Keratinocyte (primary cell): Measurements from ENCODE around the gene MDFIC2. TPM values are rescaled to one million over a fixed set of nuclear protein-coding genes. Genes with fewer than 3 reads are reported as not detected.
"Not testable (repeated sequence)": the region's sequence is repeated elsewhere in the genome, so short reads cannot be mapped to it uniquely, and the experiment has no call there.

ENCODE experiments used
- DNase-seq: peaks from one replicate; pipeline ENCODE4 v3.0.0-alpha.2; 2011; ENCODE audit warnings: low read depth, missing footprints, low spot score
- FAIRE-seq: peaks from 2 replicates; lab custom pipeline; 2011; peaks lifted over from hg19 to GRCh38; lab: Jason Lieb, UNC
- H2AFZ ChIP-seq: 2 replicates; pipeline ENCODE4 v1.6.0; 2012; ENCODE audit warnings: low read length, control low read depth, inconsistent platforms; ENCODE audit not compliant: control insufficient read depth
- H3K27ac ChIP-seq: 2 replicates; pipeline ENCODE4 v1.5.1; 2011; ENCODE audit warnings: low read length; ENCODE audit not compliant: control insufficient read depth, insufficient read depth
- H3K27me3 ChIP-seq: 3 replicates; pipeline ENCODE4 v1.6.0; 2011; ENCODE audit warnings: low read length; ENCODE audit not compliant: control insufficient read depth, insufficient read depth; ENCODE audit errors: extremely low read depth
- H3K36me3 ChIP-seq, 2 experiments: 2 replicates in 1 of 2; 3 replicates in 1 of 2; pipeline ENCODE4 v1.5.1; 2011; ENCODE audit warnings: low read length in 2 of 2, mild to moderate bottlenecking in 1 of 2; ENCODE audit not compliant: control insufficient read depth in 2 of 2, insufficient read depth in 2 of 2; ENCODE audit errors: extremely low read depth in 1 of 2
- H3K4me1 ChIP-seq: 3 replicates; pipeline ENCODE4 v1.5.1; 2011; ENCODE audit warnings: low read length; ENCODE audit not compliant: control insufficient read depth, insufficient read depth; ENCODE audit errors: extremely low read depth
- H3K4me2 ChIP-seq: 3 replicates; pipeline ENCODE4 v1.6.0; 2011; ENCODE audit warnings: low read depth, low read length; ENCODE audit not compliant: control insufficient read depth, insufficient read depth; ENCODE audit errors: extremely low read depth
- H3K4me3 ChIP-seq, 3 experiments: fragments of 200-600 bp in 1 of 3; sonication (generic) in 1 of 3; 2 replicates in 2 of 3; 3 replicates in 1 of 3; pipeline ENCODE4 v1.5.1; 2011 to 2016; ENCODE audit warnings: low read length in 3 of 3, mild to moderate bottlenecking in 3 of 3, control low read depth in 2 of 3, inconsistent platforms in 1 of 3, low read depth in 1 of 3, mixed read lengths in 1 of 3, mixed run types in 1 of 3, moderate library complexity in 1 of 3; ENCODE audit not compliant: control insufficient read depth in 2 of 3, insufficient read depth in 2 of 3; ENCODE audit errors: extremely low read depth in 1 of 3
- H3K79me2 ChIP-seq: 2 replicates; pipeline ENCODE4 v1.6.0; 2012; ENCODE audit warnings: low read length; ENCODE audit not compliant: control insufficient read depth, insufficient read depth
- H3K9ac ChIP-seq: 3 replicates; pipeline ENCODE4 v1.6.0; 2011; ENCODE audit warnings: low read length; ENCODE audit not compliant: control insufficient read depth, insufficient read depth; ENCODE audit errors: extremely low read depth
- H3K9me1 ChIP-seq: 3 replicates; pipeline ENCODE4 v1.6.0; 2011; ENCODE audit warnings: low read length; ENCODE audit not compliant: control insufficient read depth, insufficient read depth; ENCODE audit errors: extremely low read depth
- H3K9me3 ChIP-seq: 2 replicates; pipeline ENCODE4 v1.5.1; 2012; ENCODE audit warnings: low read depth, low read length; ENCODE audit not compliant: control insufficient read depth
- H4K20me1 ChIP-seq: 3 replicates; pipeline ENCODE4 v1.6.0; 2011; ENCODE audit warnings: low read length; ENCODE audit not compliant: control insufficient read depth, insufficient read depth; ENCODE audit errors: extremely low read depth
- CTCF ChIP-seq, 3 experiments: IDR thresholded peaks in 1 of 3; conservative IDR thresholded peaks in 1 of 3; optimal IDR thresholded peaks in 1 of 3; 2 replicates in 2 of 3; 3 replicates in 1 of 3; pipeline versions ENCODE3 to v1.5.1; 2011; ENCODE audit warnings: low read length in 3 of 3, mild to moderate bottlenecking in 3 of 3, moderate library complexity in 2 of 3, control low read depth in 1 of 3, inconsistent platforms in 1 of 3; ENCODE audit not compliant: insufficient read depth in 2 of 3; ENCODE audit errors: extremely low read depth in 1 of 3
- EZH2 ChIP-seq: IDR thresholded peaks from one replicate; pipeline ENCODE4 v1.6.1; 2012; ENCODE audit warnings: inconsistent platforms, mild to moderate bottlenecking, low read length, moderate library complexity
- dilution Hi-C: fragments of 300-500 bp; cut with MboI; formaldehyde crosslinking; loops from one replicate; pipeline ENCODE4 v1.7.0; 2020; ENCODE audit warnings: low sequenced_read_pairs; ENCODE audit not compliant: extremely low pct_ligation_motif_present
- polyA plus RNA-seq, 5 experiments: library from polyadenylated mRNA; depleted of rRNA in 3 of 5; stranded (reverse) in 3 of 5; stranded (forward) in 1 of 5; unstranded in 1 of 5; fragments of >200 nt; gene quantifications; 1 replicate in 1 of 5; 2 replicates in 3 of 5; 3 replicates in 1 of 5; pipeline versions ENCODE4 v1.2.1 to v1.2.3, GENCODE V29; 2011 to 2012; ENCODE audit warnings: missing spikeins in 2 of 5, low read depth in 1 of 5, low replicate concordance in 1 of 5

The MDFIC2 gene
- polyA plus RNA-seq, 1 donor (not counting 4 experiments of a cell fraction or from before 2014, with no cell fraction given), result not detected

GRCh38 chr3:70298385-70298784 lies 14.1 kb downstream of the MDFIC2 start:
- H3K27ac ChIP-seq, result no peak overlapping the region
- TF ChIP-seq EZH2, result no peak
- TF ChIP-seq CTCF (optimal IDR thresholded peaks at IDR 0.05 in 1 of 3, IDR thresholded peaks at IDR 0.05 in 1 of 3, conservative IDR thresholded peaks at IDR 0.05 in 1 of 3; ENCODE audit: extremely low read depth in 1 of 3, insufficient read depth in 2 of 3, low read length in 3 of 3), result no peak
- no peaks in the 10 kb centered on the region for H3K9me3 ChIP-seq
- DNase-seq (no peak), FAIRE-seq (no peak)
- no peak overlapping the region for H3K9ac ChIP-seq
- no peak overlapping the region for H2AFZ ChIP-seq
- H3K4me1 ChIP-seq, result no peaks in the 10 kb centered on the region
- dilution Hi-C loops, result no loop called here
- H3K4me3 ChIP-seq, result no peak overlapping the region
- no peaks in the 10 kb centered on the region for H3K27me3 ChIP-seq
- H3K9me1 ChIP-seq, result no peaks in the 10 kb centered on the region
- no peak overlapping the region for H3K4me2 ChIP-seq
- H3K36me3 ChIP-seq, result no peaks in the 10 kb centered on the region
- no peaks in the 10 kb centered on the region for H4K20me1 ChIP-seq
- no peaks in the 10 kb centered on the region for H3K79me2 ChIP-seq

GRCh38 chr3:70291097-70291482 lies 21.3 kb downstream of the MDFIC2 start:
- TF ChIP-seq CTCF (optimal IDR thresholded peaks at IDR 0.05 in 1 of 3, IDR thresholded peaks at IDR 0.05 in 1 of 3, conservative IDR thresholded peaks at IDR 0.05 in 1 of 3; ENCODE audit: extremely low read depth in 1 of 3, insufficient read depth in 2 of 3, low read length in 3 of 3) (no peak), EZH2 (no peak)
- no peak overlapping the region for H3K9ac ChIP-seq
- FAIRE-seq (no peak), DNase-seq (no peak)
- no peaks in the 10 kb centered on the region for H3K27me3 ChIP-seq
- no peaks in the 10 kb centered on the region for H4K20me1 ChIP-seq
- dilution Hi-C loops, result no loop called here
- H3K4me3 ChIP-seq, result no peak overlapping the region
- H3K79me2 ChIP-seq, result no peaks in the 10 kb centered on the region
- no peak overlapping the region for H3K27ac ChIP-seq
- no peaks in the 10 kb centered on the region for H3K9me3 ChIP-seq
- H3K4me1 ChIP-seq, result no peaks in the 10 kb centered on the region
- no peaks in the 10 kb centered on the region for H3K36me3 ChIP-seq
- no peak overlapping the region for H3K4me2 ChIP-seq
- no peaks in the 10 kb centered on the region for H3K9me1 ChIP-seq
- H2AFZ ChIP-seq, result no peak overlapping the region

GRCh38 chr3:70290431-70291096 lies 21.9 kb downstream of the MDFIC2 start:
- DNase-seq, H3K9me1 ChIP-seq, H3K9ac ChIP-seq, H2AFZ ChIP-seq, dilution Hi-C loops, H4K20me1 ChIP-seq, H3K27ac ChIP-seq, H3K4me3 ChIP-seq, H3K4me2 ChIP-seq, H3K79me2 ChIP-seq, H3K9me3 ChIP-seq, FAIRE-seq, H3K4me1 ChIP-seq, H3K27me3 ChIP-seq, H3K36me3 ChIP-seq: not testable (repeated sequence)
